Activated CD4-positive, alpha-beta T cell treated with anti-CD3 and anti-CD28 coated beads, Interleukin-10, Interleukin-2, amounts not matched to agents 100 ng/mL and 50 ng/mL, durations not matched to agents 16 hours and 8 hours (primary cell): ENCODE results near the gene CAMSAP3.

ENCODE experiments used
- DNase-seq: peaks from one replicate; pipeline ENCODE4 v3.0.0-alpha.2; 2020

The CAMSAP3 gene

DNA sequence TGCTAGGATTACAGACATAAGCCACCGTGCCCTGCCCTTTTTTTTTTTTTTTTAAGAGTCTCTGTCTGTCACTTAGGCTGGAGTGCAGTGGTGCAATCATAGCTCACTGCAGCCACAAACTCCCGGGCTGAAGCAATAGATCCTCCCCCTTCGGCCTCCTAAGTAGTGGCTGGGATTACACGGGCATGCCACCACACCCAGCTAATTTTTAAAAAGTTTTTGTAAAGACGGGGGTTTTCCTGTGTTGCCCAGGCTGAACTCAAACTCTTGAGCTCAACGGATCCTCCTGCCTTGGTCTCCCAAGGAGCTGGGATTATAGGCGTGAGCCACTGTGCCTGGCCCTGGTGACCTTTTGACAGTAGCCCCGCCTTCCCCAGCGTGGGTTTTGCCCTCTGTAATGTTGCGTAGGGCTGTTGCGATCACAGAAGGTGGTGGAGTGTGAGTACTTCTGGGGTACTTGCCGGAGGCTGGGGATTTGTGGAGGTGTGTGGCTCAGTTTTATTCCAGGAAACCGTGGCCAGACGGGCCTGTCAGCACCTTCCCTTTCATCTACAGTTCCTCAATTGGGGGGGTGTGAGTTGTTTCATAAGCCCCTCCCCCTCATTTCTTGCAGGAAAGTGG is 61.6 kb downstream of the CAMSAP3 start:
- DNase-seq: no peak

GRCh38 chr19:7658219-7658686 is 62.6 kb downstream of the CAMSAP3 start:
- DNase-seq: peak; percentile 72

GRCh38 chr19:7661744-7662538 is 66.3 kb downstream of the CAMSAP3 start:
- no peak for DNase-seq

DNA sequence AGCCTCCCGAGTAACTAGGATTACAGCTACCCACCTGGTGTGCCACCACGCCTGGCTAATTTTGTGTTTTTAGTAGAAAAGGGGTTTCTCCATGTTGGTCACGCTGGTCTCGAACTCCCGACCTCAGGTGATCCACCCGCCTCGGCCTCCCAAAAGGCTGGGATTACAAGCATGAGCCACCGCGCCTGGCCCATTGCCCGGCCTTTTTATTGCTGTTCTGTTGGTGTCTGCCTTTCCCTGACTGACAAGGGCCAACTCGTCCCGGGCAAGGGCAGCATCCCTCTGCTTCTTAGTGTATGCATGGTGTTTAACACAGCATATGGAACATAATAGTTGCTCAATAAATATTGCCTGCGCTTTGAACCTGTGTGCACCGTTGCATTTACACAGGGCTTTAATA is 67.0 kb downstream of the CAMSAP3 start:
- no peak for DNase-seq

DNA sequence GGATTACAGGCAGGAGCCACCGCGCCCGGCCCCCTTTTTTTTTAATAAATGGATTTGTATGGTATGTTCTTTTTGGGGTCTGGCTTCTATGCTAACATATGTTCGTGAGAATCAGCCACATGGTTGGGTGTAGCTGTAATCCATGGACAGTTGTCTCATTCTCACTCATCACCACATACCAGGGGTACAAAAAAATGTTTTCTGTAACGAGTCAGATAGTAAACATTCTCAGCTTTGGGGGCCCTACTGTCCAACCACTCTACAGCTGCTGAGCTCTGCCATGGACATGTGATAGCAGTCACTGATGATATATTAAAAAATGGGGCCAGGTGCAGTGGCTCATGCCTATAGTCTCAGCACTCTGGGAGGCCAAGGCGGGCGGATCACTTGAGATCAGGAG is 68.0 kb downstream of the CAMSAP3 start:
- DNase-seq: no peak

- no peak for DNase-seq
These were observed 69.4 kb downstream of the CAMSAP3 start for GRCh38 chr19:7665076-7665475.
